Duodenal mucosa (tissue), 2 donors: Measurements from ENCODE around the gene CHRNA7.
"Not testable (repeated sequence)": the region's sequence is repeated elsewhere in the genome, so short reads cannot be mapped to it uniquely, and the experiment has no call there.

Experiments
- H3K27ac ChIP-seq: one replicate; pipeline ENCODE4 v1.7.0; 2013; ENCODE audit warnings: low read depth, low read length
- H3K27me3 ChIP-seq, 2 donors: one replicate each; pipeline ENCODE4 v1.7.0; 2013; ENCODE audit warnings: low read length in 2 of 2, control low read depth in 1 of 2; ENCODE audit not compliant: insufficient read depth in 2 of 2, control insufficient read depth in 1 of 2
- H3K36me3 ChIP-seq, 2 donors: one replicate each; pipeline ENCODE4 v1.7.0; 2013; ENCODE audit warnings: low read length in 2 of 2, control low read depth in 1 of 2; ENCODE audit not compliant: insufficient read depth in 2 of 2, control insufficient read depth in 1 of 2
- H3K4me1 ChIP-seq, 2 donors: one replicate each; pipeline ENCODE4 v1.7.0; 2013; ENCODE audit warnings: low read length in 2 of 2, control low read depth in 1 of 2; ENCODE audit not compliant: insufficient read depth in 2 of 2, control insufficient read depth in 1 of 2
- H3K4me3 ChIP-seq, 2 donors: one replicate each; pipeline ENCODE4 v1.7.0; 2013; ENCODE audit warnings: low read length in 2 of 2, low read depth in 1 of 2
- H3K9ac ChIP-seq, 2 donors: one replicate each; pipeline ENCODE4 v1.7.0; 2013; ENCODE audit warnings: low read length in 2 of 2, low read depth in 1 of 2
- H3K9me3 ChIP-seq, 2 donors: one replicate each; pipeline ENCODE4 v1.7.0; 2013; ENCODE audit warnings: low read length in 2 of 2, control low read depth in 1 of 2; ENCODE audit not compliant: control insufficient read depth in 1 of 2

Gene CHRNA7

GRCh38 chr15:32132859-32133258 lies 102.5 kb downstream of the CHRNA7 start:
- no peak overlapping the region for H3K9ac ChIP-seq
- H3K4me1 ChIP-seq = no peaks in the 10 kb centered on the region
- H3K9me3 ChIP-seq = no peaks in the 10 kb centered on the region
- no peak overlapping the region for H3K4me3 ChIP-seq
- H3K36me3 ChIP-seq = no peaks in the 10 kb centered on the region
- H3K27me3 ChIP-seq = no peaks in the 10 kb centered on the region
- H3K27ac ChIP-seq = no peak overlapping the region

GRCh38 chr15:32134842-32135241 lies 104.5 kb downstream of the CHRNA7 start:
- Histone ChIP-seq H3K9me3 (no peaks in the 10 kb centered on the region), H3K4me3 (no peak overlapping the region), H3K4me1 (no peaks in the 10 kb centered on the region), H3K9ac (no peak overlapping the region), H3K27ac (no peak overlapping the region), H3K27me3 (no peaks in the 10 kb centered on the region), H3K36me3 (no peaks in the 10 kb centered on the region)

DNA sequence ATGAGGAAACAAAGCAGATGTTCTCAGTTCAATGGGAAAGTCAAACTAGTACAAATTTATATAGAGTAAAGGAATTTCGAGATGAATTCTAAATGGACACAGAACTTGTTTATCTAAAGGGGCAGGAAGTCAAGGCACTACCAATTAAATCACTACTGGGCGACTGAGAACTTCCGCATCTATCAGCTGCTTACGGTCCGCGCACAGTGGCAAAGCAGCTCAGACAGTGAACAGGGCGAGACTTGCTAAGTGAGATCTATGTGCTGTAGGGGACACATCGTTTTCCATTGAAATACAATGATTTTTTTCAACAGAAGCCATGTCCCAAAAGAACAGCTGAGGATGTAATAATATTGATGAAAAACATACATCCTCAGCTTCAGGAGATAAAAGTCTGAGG lies 105.0 kb downstream of the CHRNA7 start:
- Histone ChIP-seq H3K9me3 (no peaks in the 10 kb centered on the region), H3K27ac (no peak overlapping the region), H3K4me1 (no peaks in the 10 kb centered on the region), H3K9ac (no peak overlapping the region), H3K4me3 (no peak overlapping the region), H3K36me3 (no peaks in the 10 kb centered on the region), H3K27me3 (no peaks in the 10 kb centered on the region)

DNA sequence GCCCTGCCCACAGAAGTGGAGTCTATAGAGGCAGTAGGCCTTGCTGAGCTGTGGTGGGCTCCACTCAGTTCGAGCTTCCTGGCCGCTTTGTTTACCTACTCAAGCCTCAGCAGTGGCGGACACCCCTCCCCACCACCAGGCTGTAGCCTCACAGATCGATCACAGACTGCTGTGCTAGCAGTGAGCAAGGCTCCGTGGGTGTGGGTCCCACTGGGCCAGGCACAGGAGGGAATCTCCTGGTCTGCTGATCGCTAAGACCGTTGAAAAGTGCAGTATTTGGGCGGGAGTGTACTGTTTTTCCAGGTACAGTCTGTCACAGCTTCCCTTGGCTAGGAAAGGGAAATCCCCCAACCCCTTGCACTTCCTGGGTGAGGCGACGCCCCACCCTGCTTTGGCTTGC lies 115.2 kb downstream of the CHRNA7 start:
- H3K27ac ChIP-seq, H3K27me3 ChIP-seq, H3K9ac ChIP-seq, H3K4me3 ChIP-seq, H3K36me3 ChIP-seq, H3K9me3 ChIP-seq, H3K4me1 ChIP-seq: not testable (repeated sequence)

- Histone ChIP-seq H3K27me3 (peaks cover 0 to 3% of the 10 kb centered on the region in 2 donors), H3K4me1 (no peaks in the 10 kb centered on the region), H3K27ac (no peak overlapping the region), H3K9me3 (no peaks in the 10 kb centered on the region), H3K36me3 (no peaks in the 10 kb centered on the region), H3K4me3 (no peak overlapping the region), H3K9ac (no peak overlapping the region)
Observed at GRCh38 chr15:32148833-32149555, 118.7 kb downstream of the CHRNA7 start.

GRCh38 chr15:32152574-32152973 lies 122.3 kb downstream of the CHRNA7 start:
- no peaks in the 10 kb centered on the region for H3K36me3 ChIP-seq
- no peak overlapping the region for H3K27ac ChIP-seq
- H3K4me3 ChIP-seq = no peak overlapping the region
- H3K27me3 ChIP-seq = no peaks in the 10 kb centered on the region
- H3K9me3 ChIP-seq = no peaks in the 10 kb centered on the region
- no peaks in the 10 kb centered on the region for H3K4me1 ChIP-seq
- H3K9ac ChIP-seq = no peak overlapping the region

DNA sequence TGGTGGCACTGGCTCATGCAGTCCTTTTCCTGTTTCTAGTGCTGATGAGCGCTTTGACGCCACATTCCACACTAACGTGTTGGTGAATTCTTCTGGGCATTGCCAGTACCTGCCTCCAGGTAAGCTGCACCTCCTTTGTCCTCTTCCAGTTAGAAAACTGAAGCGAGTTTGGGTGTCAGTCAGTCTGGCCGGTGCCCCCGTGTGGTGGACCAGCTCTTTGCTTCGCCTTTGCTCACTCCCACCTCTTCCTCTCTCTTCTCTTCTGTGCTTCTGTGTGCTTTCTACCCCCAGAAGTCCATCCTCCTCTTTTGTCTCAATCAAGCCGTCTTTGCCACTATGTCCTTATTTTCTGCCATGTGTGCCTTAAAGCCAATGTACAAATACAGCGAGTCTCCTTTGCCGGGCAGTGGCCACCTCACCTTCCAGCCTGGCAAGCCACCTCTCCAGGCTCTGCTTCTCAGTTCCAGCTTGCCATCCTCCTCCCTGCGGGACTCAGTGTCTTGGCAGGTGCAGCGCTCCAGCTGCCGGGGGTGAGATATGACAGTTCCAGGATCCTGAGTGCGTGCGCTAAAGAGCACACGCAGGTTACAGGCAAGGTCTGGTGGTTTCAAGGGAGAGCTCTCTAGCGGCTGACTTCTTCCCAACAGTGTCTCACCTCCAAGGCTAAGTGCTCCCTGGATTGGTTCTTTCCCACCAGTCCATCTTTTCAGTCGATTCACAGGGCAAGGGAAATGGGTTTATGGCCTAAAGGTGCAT lies 123.7 kb downstream of the CHRNA7 start:
- H3K27ac ChIP-seq, H3K27me3 ChIP-seq, H3K36me3 ChIP-seq, H3K4me3 ChIP-seq, H3K9me3 ChIP-seq, H3K9ac ChIP-seq, H3K4me1 ChIP-seq: not testable (repeated sequence)

GRCh38 chr15:32162143-32162542 lies 131.8 kb downstream of the CHRNA7 start:
- not testable (repeated sequence) for H3K36me3 ChIP-seq, H3K4me3 ChIP-seq, H3K4me1 ChIP-seq, H3K9ac ChIP-seq, H3K27ac ChIP-seq, H3K9me3 ChIP-seq, H3K27me3 ChIP-seq

GRCh38 chr15:32164065-32164464 lies 133.8 kb downstream of the CHRNA7 start:
- not testable (repeated sequence) for H3K27ac ChIP-seq, H3K27me3 ChIP-seq, H3K4me3 ChIP-seq, H3K9ac ChIP-seq, H3K9me3 ChIP-seq, H3K36me3 ChIP-seq, H3K4me1 ChIP-seq

DNA sequence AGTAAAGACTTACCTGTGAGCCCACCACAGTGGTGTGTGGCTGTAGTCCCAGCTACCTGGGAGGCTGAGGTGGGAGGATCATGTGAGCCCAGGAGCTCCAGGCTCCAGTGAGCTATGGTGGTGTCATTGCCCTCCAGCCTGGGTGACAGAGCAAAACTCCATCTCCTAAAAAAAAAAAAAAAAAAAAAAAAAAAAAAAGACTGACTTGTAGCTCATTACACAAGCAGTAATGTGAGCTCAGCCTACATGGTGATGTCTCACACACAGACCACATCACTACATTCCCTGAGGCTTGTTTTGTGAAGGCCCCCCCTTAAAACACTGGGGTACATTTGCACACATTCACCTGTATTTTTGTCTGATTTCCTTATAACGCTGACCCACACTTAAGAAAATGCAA lies 134.4 kb downstream of the CHRNA7 start:
- H3K27me3 ChIP-seq, H3K36me3 ChIP-seq, H3K9me3 ChIP-seq, H3K9ac ChIP-seq, H3K4me3 ChIP-seq, H3K27ac ChIP-seq, H3K4me1 ChIP-seq: not testable (repeated sequence)
